Tongue (tissue), 2 donors: ENCODE results near the gene KIAA0825. TPM values are rescaled to one million over a fixed set of nuclear protein-coding genes. Genes with fewer than 3 reads are reported as not detected.
"Not testable (repeated sequence)": the region's sequence is repeated elsewhere in the genome, so short reads cannot be mapped to it uniquely, and the experiment has no call there.

Source experiments
- DNase-seq: peaks from one replicate; pipeline ENCODE4 v3.0.0-alpha.2; 2015
- total RNA-seq: library from RNA; depleted of rRNA; stranded (reverse); fragments of >200 nt; gene quantifications from one replicate; pipeline ENCODE4 v1.2.3, GENCODE V29; 2014

The KIAA0825 gene
- total RNA-seq, 1 donor from 2014 or later: 13.1 TPM

GRCh38 chr5:94577466-94578245, 40.7 kb downstream of the KIAA0825 start:
- no peak for DNase-seq

- DNase-seq: no peak
Observed at GRCh38 chr5:94575196-94575595, 43.2 kb downstream of the KIAA0825 start.

- not testable (repeated sequence) for DNase-seq
Observed at GRCh38 chr5:94573349-94573748, 45.1 kb downstream of the KIAA0825 start.

GRCh38 chr5:94571415-94571814, 47.0 kb downstream of the KIAA0825 start:
- DNase-seq: no peak

GRCh38 chr5:94564812-94565211, 53.6 kb downstream of the KIAA0825 start:
- DNase-seq: no peak

- DNase-seq: no peak
Observed at GRCh38 chr5:94562327-94562971, 56.0 kb downstream of the KIAA0825 start.

GRCh38 chr5:94558028-94558427, 60.4 kb downstream of the KIAA0825 start:
- DNase-seq: no peak

GRCh38 chr5:94551858-94552257, 66.5 kb downstream of the KIAA0825 start:
- no peak for DNase-seq

- no peak for DNase-seq
Observed at GRCh38 chr5:94545870-94546625, 72.4 kb downstream of the KIAA0825 start.

GRCh38 chr5:94544875-94545547, 73.4 kb downstream of the KIAA0825 start:
- peak; percentile 5 for DNase-seq

GRCh38 chr5:94544031-94544650, 74.3 kb downstream of the KIAA0825 start:
- peak; percentile 48 for DNase-seq

- DNase-seq: no peak
Observed at GRCh38 chr5:94540856-94541494, 77.4 kb downstream of the KIAA0825 start.

GRCh38 chr5:94538260-94538659, 80.1 kb downstream of the KIAA0825 start:
- no peak for DNase-seq

- no peak for DNase-seq
Observed at GRCh38 chr5:94526706-94527105, 91.7 kb downstream of the KIAA0825 start.

GRCh38 chr5:94524841-94525697, 93.3 kb downstream of the KIAA0825 start:
- DNase-seq: peak; percentile 28

GRCh38 chr5:94523018-94523417, 95.4 kb downstream of the KIAA0825 start:
- DNase-seq: no peak

GRCh38 chr5:94522117-94522516, 96.3 kb downstream of the KIAA0825 start:
- no peak for DNase-seq

- DNase-seq: no peak
Observed at GRCh38 chr5:94517490-94518488, 100.6 kb downstream of the KIAA0825 start.

- no peak for DNase-seq
Observed at GRCh38 chr5:94516148-94516547, 102.3 kb downstream of the KIAA0825 start.
